ENCODE data around the gene CEP131.

- TF ChIP-seq CTCF (IDR thresholded peaks at IDR 0.05) (no peak), POLR2A (IDR thresholded peaks at IDR 0.05) (no peak)
Observed at GRCh38 chr17:81199482-81199830, 23.3 kb downstream of the CEP131 start.
